DMS153 treated with DMSO at 0.1 percent for 48 hours (cell line): ENCODE data around the gene UBE2D1.

Experiments used
- DNase-seq: peaks from one replicate; lab custom pipeline; 2025; ENCODE audit not compliant: unreplicated experiment; lab: John Stamatoyannopoulos, UW

Gene UBE2D1

GRCh38 chr10:58334817-58335305 is at the start of gene UBE2D1:
Gene UBE2D1 (plus strand): TSS chr10:58335006. CDS start chr10:58335202, 196 bp downstream.
- peak; percentile 82 for DNase-seq

GRCh38 chr10:58291538-58292174 is 43.1 kb upstream of the UBE2D1 start:
- DNase-seq: peak; percentile 43

GRCh38 chr10:58293989-58294388 is 40.8 kb upstream of the UBE2D1 start:
- DNase-seq: no peak

GRCh38 chr10:58299580-58299979 is 35.2 kb upstream of the UBE2D1 start:
- peak; percentile 50 for DNase-seq

GRCh38 chr10:58300676-58301075 is 34.1 kb upstream of the UBE2D1 start:
- peak; percentile 11 for DNase-seq

GRCh38 chr10:58302254-58302653 is 32.6 kb upstream of the UBE2D1 start:
- DNase-seq: no peak

GRCh38 chr10:58304099-58304633 is 30.6 kb upstream of the UBE2D1 start:
- DNase-seq: no peak

GRCh38 chr10:58305821-58306220 is 29.0 kb upstream of the UBE2D1 start:
- no peak for DNase-seq

- DNase-seq: no peak
These were observed 27.1 kb upstream of the UBE2D1 start for GRCh38 chr10:58307676-58308075.

- no peak for DNase-seq
These were observed 23.8 kb upstream of the UBE2D1 start for GRCh38 chr10:58311026-58311425.

GRCh38 chr10:58316874-58317273 is 17.9 kb upstream of the UBE2D1 start:
- no peak for DNase-seq

- DNase-seq: no peak
These were observed 16.5 kb upstream of the UBE2D1 start for GRCh38 chr10:58318346-58318745.

GRCh38 chr10:58319599-58319998 is 15.2 kb upstream of the UBE2D1 start:
- DNase-seq: no peak

GRCh38 chr10:58320351-58321049 is 14.3 kb upstream of the UBE2D1 start:
- no peak for DNase-seq

- no peak for DNase-seq
These were observed 12.6 kb upstream of the UBE2D1 start for GRCh38 chr10:58322072-58322834.

GRCh38 chr10:58322835-58323209 is 12.0 kb upstream of the UBE2D1 start:
- no peak for DNase-seq

- DNase-seq: no peak
These were observed 7.8 kb upstream of the UBE2D1 start for GRCh38 chr10:58326967-58327381.

- DNase-seq: no peak
These were observed 6.6 kb upstream of the UBE2D1 start for GRCh38 chr10:58328233-58328632.

- DNase-seq: no peak
These were observed 4.4 kb upstream of the UBE2D1 start for GRCh38 chr10:58330431-58330830.

- no peak for DNase-seq
These were observed 3.2 kb upstream of the UBE2D1 start for GRCh38 chr10:58331646-58332045.

- DNase-seq: no peak
These were observed 650 bp downstream of the UBE2D1 start for GRCh38 chr10:58335306-58336005.
